Measurements from ENCODE around the gene INPP5D. TPM values are rescaled to one million over a fixed set of nuclear protein-coding genes. Genes with fewer than 3 reads are reported as not detected.
"Not testable (repeated sequence)": the region's sequence is repeated elsewhere in the genome, so short reads cannot be mapped to it uniquely, and the experiment has no call there.

INPP5D gene
- total RNA-seq, 1 donor from 2014 or later, result 43.6 TPM

DNA sequence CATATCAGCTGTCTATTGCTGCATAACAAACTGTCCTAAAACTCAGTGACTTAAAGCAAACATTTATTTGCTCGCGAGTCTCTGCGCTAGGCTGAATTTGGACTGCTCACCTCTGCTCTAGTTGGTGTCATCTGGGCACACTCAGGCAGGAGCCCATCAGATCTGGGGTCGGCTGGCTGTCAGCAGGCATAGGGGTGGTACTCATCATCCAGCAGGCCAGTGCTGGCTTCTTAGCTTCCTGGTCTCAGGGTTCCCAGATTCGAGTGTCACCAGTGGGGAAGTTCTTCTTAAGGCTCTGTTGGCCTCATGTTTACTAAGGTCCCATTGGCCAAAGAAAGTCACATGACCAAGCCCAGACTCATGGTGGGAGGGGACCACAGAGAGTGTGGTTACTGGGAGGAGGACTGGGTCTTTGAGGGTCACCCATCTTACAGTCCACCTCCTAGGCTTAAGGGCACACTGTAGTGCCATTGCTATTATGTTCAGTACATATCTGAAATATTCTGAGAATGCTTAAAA, 119.8 kb downstream of the INPP5D start:
- no peak for DNase-seq
- intact Hi-C loops (cut with micrococcal nuclease), result loop anchor here (10.0 kb wide), 1 partner anchor 75 kb away; the partner anchor contains the start of gene ATG16L1
- Mint-ChIP-seq H3K9me3 (peaks cover 6% of the 10 kb centered on the region), H3K27ac (peak overlapping the region; percentile 13), H3K4me3 (no peak overlapping the region), H3K4me1 (peaks cover 4% of the 10 kb centered on the region), H3K36me3 (ENCODE audit: low read depth) (peaks cover 64% of the 10 kb centered on the region), H3K27me3 (no peaks in the 10 kb centered on the region)

GRCh38 chr2:233183869-233184418, 123.8 kb downstream of the INPP5D start:
- DNase-seq, result no peak
- Mint-ChIP-seq H3K36me3 (ENCODE audit: low read depth) (peaks cover 66% of the 10 kb centered on the region), H3K9me3 (no peaks in the 10 kb centered on the region), H3K27ac (no peak overlapping the region), H3K4me3 (no peak overlapping the region), H3K4me1 (no peaks in the 10 kb centered on the region), H3K27me3 (no peaks in the 10 kb centered on the region)
- intact Hi-C loops (cut with micrococcal nuclease), result loop anchor here (10.0 kb wide), 1 partner anchor 71 kb away; the partner anchor contains the start of gene ATG16L1

DNA sequence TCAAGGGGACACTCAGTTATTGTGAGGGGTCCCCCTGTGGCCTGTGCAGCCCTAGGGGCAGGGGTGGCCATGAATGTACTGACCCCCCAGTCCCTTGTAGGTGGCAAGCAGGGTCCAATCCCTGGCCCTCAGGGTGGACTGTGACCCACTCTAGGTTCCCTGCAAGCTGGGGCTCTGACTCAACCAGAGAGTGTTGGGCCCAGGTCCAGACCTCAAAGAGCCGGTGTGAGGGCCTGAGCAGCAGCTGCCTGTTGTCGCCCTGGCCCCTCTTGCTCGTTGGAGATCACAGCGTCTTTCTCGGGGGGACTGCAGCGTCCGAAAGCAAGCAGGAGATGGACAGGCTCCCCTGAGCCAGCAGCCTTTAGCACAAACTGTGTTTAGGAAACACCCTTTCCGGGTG, 124.5 kb downstream of the INPP5D start:
- Mint-ChIP-seq H3K36me3 (ENCODE audit: low read depth) (peaks cover 66% of the 10 kb centered on the region), H3K4me1 (no peaks in the 10 kb centered on the region), H3K27me3 (no peaks in the 10 kb centered on the region), H3K27ac (no peak overlapping the region), H3K9me3 (no peaks in the 10 kb centered on the region), H3K4me3 (no peak overlapping the region)
- DNase-seq, result no peak
- intact Hi-C loops (cut with micrococcal nuclease), result loop anchor here (10.0 kb wide), 1 partner anchor 70 kb away; the partner anchor contains the start of gene ATG16L1

GRCh38 chr2:233185330-233185729, 125.2 kb downstream of the INPP5D start:
- Mint-ChIP-seq H3K27me3 (no peaks in the 10 kb centered on the region), H3K27ac (no peak overlapping the region), H3K4me1 (no peaks in the 10 kb centered on the region), H3K36me3 (ENCODE audit: low read depth) (peaks cover 70% of the 10 kb centered on the region), H3K9me3 (no peaks in the 10 kb centered on the region), H3K4me3 (no peak overlapping the region)
- DNase-seq, result no peak
- intact Hi-C loops (cut with micrococcal nuclease), result loop anchor here (10.0 kb wide), 1 partner anchor 69 kb away; the partner anchor contains the start of gene ATG16L1

GRCh38 chr2:233185963-233186362, 125.8 kb downstream of the INPP5D start:
- intact Hi-C loops (cut with micrococcal nuclease), result loop anchor here (10.0 kb wide), 1 partner anchor 69 kb away; the partner anchor contains the start of gene ATG16L1
- H3K4me3 Mint-ChIP-seq, result no peak overlapping the region
- DNase-seq, result no peak
- peaks cover 74% of the 10 kb centered on the region for H3K36me3 Mint-ChIP-seq (ENCODE audit: low read depth)
- H3K27me3 Mint-ChIP-seq, result no peaks in the 10 kb centered on the region
- no peaks in the 10 kb centered on the region for H3K9me3 Mint-ChIP-seq
- peaks cover 3% of the 10 kb centered on the region for H3K4me1 Mint-ChIP-seq
- no peak overlapping the region for H3K27ac Mint-ChIP-seq

- no peaks in the 10 kb centered on the region for H3K27me3 Mint-ChIP-seq
- intact Hi-C loops (cut with micrococcal nuclease), result loop anchor here (10.0 kb wide), 1 partner anchor 68 kb away; the partner anchor contains the start of gene ATG16L1
- H3K27ac Mint-ChIP-seq, result no peak overlapping the region
- peaks cover 3% of the 10 kb centered on the region for H3K4me1 Mint-ChIP-seq
- H3K4me3 Mint-ChIP-seq, result no peak overlapping the region
- H3K9me3 Mint-ChIP-seq, result no peaks in the 10 kb centered on the region
- peaks cover 76% of the 10 kb centered on the region for H3K36me3 Mint-ChIP-seq (ENCODE audit: low read depth)
- no peak for DNase-seq
Measured at GRCh38 chr2:233186851-233187250, 126.7 kb downstream of the INPP5D start.

DNA sequence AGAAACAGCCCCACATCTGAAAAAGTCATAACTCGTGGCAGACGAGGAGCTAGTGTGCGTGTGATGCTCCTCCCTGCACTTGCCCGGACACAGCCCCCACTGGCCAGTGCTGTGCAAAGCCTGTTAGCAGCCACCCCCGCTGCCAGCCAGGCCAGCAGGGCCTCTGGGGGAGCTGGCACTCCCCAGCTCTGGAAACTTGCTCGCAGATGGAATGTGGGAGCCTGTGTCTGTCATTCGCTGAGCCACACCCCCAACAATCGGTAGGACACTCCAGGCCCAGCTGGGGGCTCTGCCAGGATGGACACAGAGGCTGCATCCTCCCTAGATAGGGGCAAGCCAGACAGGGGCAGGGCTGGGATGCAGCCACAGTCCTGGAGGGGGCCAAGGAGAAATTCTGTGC, 128.9 kb downstream of the INPP5D start:
- peaks cover 3% of the 10 kb centered on the region for H3K4me1 Mint-ChIP-seq
- no peaks in the 10 kb centered on the region for H3K27me3 Mint-ChIP-seq
- no peaks in the 10 kb centered on the region for H3K9me3 Mint-ChIP-seq
- H3K36me3 Mint-ChIP-seq (ENCODE audit: low read depth), result peaks cover 79% of the 10 kb centered on the region
- no peak overlapping the region for H3K27ac Mint-ChIP-seq
- no peak overlapping the region for H3K4me3 Mint-ChIP-seq
- no peak for DNase-seq
- intact Hi-C loops (cut with micrococcal nuclease), result loop anchor here (10.0 kb wide), 1 partner anchor 66 kb away; the partner anchor contains the start of gene ATG16L1

- H3K27me3 Mint-ChIP-seq; DNase-seq; intact Hi-C loops (cut with micrococcal nuclease); H3K9me3 Mint-ChIP-seq; H3K4me1 Mint-ChIP-seq; H3K4me3 Mint-ChIP-seq: not testable (repeated sequence)
- Mint-ChIP-seq H3K27ac (peak overlapping the region; percentile 1), H3K36me3 (ENCODE audit: low read depth) (peaks cover 70% of the 10 kb centered on the region)
Measured at GRCh38 chr2:233191016-233191415, 130.9 kb downstream of the INPP5D start.

DNA sequence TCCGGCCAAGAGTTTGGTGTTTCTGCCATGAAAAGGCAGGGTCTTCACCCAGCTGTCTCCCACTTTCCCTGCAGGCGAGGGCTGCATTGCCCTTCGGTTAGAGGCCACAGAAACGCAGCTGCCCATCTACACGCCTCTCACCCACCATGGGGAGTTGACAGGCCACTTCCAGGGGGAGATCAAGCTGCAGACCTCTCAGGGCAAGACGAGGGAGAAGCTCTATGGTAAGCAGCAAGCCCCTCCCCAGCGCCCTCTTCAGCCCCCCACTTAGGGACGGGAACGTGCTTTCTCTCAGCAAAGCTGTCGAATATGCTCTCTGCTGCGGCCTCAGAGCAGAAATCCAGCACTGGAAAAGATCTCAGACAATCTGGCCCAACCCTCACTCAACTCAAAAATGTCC, 133.6 kb downstream of the INPP5D start:
- intact Hi-C loops (cut with micrococcal nuclease), result no loop called here
- peaks cover 78% of the 10 kb centered on the region for H3K36me3 Mint-ChIP-seq (ENCODE audit: low read depth)
- no peaks in the 10 kb centered on the region for H3K9me3 Mint-ChIP-seq
- H3K27ac Mint-ChIP-seq, result no peak overlapping the region
- DNase-seq, result no peak
- H3K27me3 Mint-ChIP-seq, result no peaks in the 10 kb centered on the region
- no peak overlapping the region for H3K4me3 Mint-ChIP-seq
- peaks cover 3% of the 10 kb centered on the region for H3K4me1 Mint-ChIP-seq

DNA sequence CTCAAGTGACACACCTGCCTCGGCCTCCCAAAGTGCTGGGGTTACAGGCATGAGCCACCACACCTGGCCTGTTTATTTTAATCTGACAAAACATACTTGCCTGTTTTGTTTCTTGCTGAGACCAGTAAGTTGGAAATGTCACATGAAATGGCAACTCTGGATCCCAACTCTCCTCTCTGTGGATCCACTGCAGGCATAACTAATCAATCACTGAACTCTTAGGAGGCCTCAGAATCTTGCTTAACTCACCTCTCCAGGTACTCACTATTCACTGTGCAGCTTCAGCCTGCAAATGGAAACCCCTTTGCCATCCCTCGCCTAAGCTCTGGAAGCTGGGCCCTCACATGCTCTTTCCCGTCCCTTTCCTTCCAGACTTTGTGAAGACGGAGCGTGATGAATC, 134.9 kb downstream of the INPP5D start:
- peak overlapping the region; percentile 29 for H3K27ac Mint-ChIP-seq

DNA sequence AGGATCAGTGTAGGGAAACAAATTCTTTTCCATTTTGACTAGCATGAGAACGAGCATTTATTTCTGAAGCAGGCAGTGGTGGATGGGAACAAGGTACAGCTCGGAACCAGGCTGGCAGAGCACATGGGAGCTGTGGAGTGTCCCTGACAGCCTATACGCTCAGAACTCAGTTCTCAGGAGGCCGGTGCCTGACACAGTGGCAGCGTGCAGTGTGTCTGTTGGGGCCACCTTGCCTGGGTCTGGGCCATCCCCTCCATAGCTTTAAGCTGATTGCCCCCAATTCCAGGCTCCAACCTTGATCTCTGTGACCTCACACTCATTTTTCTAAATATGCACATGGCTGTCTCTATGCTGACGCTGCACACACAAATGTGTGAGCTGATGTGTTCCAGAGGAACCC, 136.9 kb downstream of the INPP5D start:
- peaks cover 3% of the 10 kb centered on the region for H3K9me3 Mint-ChIP-seq
- no peak overlapping the region for H3K27ac Mint-ChIP-seq
- H3K27me3 Mint-ChIP-seq, result no peaks in the 10 kb centered on the region
- H3K36me3 Mint-ChIP-seq (ENCODE audit: low read depth), result peaks cover 71% of the 10 kb centered on the region
- no peak overlapping the region for H3K4me3 Mint-ChIP-seq
- no peaks in the 10 kb centered on the region for H3K4me1 Mint-ChIP-seq
- intact Hi-C loops (cut with micrococcal nuclease), result no loop called here
- no peak for DNase-seq

More for the DNA sequence above, 134.9 kb downstream of the INPP5D start:
- H3K4me3 Mint-ChIP-seq, result no peak overlapping the region
- no peaks in the 10 kb centered on the region for H3K27me3 Mint-ChIP-seq
- H3K4me1 Mint-ChIP-seq, result peaks cover 3% of the 10 kb centered on the region
- H3K36me3 Mint-ChIP-seq (ENCODE audit: low read depth), result peaks cover 73% of the 10 kb centered on the region
- no peak for DNase-seq
- H3K9me3 Mint-ChIP-seq, result no peaks in the 10 kb centered on the region
- intact Hi-C loops (cut with micrococcal nuclease), result no loop called here

- Mint-ChIP-seq H3K27me3 (no peaks in the 10 kb centered on the region), H3K4me3 (no peak overlapping the region), H3K4me1 (no peaks in the 10 kb centered on the region), H3K9me3 (peaks cover 6% of the 10 kb centered on the region), H3K36me3 (ENCODE audit: low read depth) (peaks cover 73% of the 10 kb centered on the region), H3K27ac (no peak overlapping the region)
- no peak for DNase-seq
- intact Hi-C loops (cut with micrococcal nuclease), result no loop called here
Measured at GRCh38 chr2:233198026-233198425, 137.9 kb downstream of the INPP5D start.

GRCh38 chr2:233199870-233200269, 139.7 kb downstream of the INPP5D start:
- no peak for DNase-seq
- Mint-ChIP-seq H3K9me3 (peaks cover 7% of the 10 kb centered on the region), H3K27me3 (no peaks in the 10 kb centered on the region), H3K36me3 (ENCODE audit: low read depth) (peaks cover 73% of the 10 kb centered on the region), H3K4me3 (no peak overlapping the region), H3K27ac (peak overlapping the region; percentile 63), H3K4me1 (no peaks in the 10 kb centered on the region)
- intact Hi-C loops (cut with micrococcal nuclease), result no loop called here

GRCh38 chr2:233200790-233201189, 140.6 kb downstream of the INPP5D start:
- H3K27me3 Mint-ChIP-seq; DNase-seq; H3K27ac Mint-ChIP-seq; H3K9me3 Mint-ChIP-seq; H3K4me3 Mint-ChIP-seq; intact Hi-C loops (cut with micrococcal nuclease); H3K4me1 Mint-ChIP-seq: not testable (repeated sequence)
- H3K36me3 Mint-ChIP-seq (ENCODE audit: low read depth), result peaks cover 72% of the 10 kb centered on the region
